Measurements from ENCODE around the gene WDR73.
A peak's percentile ranks its signal among the peaks of the same experiment; 100 is the strongest.

Gene WDR73

DNA sequence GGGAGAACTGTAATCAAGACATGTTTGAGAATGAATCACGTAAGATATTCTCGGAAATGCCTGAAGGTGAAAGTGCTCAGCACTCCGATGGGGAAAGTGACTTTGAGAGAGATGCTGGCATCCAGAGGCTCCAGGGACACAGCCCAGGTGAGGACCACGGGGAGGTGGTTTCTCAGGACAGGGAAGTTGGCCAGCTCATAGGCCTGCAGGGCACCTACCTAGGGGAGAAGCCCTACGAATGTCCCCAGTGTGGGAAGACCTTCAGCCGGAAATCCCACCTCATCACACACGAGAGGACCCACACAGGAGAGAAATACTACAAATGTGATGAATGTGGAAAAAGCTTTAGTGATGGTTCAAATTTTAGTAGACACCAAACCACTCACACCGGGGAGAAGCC lies 33.5 kb downstream of the WDR73 start:
- DNase-seq: no peak

DNA sequence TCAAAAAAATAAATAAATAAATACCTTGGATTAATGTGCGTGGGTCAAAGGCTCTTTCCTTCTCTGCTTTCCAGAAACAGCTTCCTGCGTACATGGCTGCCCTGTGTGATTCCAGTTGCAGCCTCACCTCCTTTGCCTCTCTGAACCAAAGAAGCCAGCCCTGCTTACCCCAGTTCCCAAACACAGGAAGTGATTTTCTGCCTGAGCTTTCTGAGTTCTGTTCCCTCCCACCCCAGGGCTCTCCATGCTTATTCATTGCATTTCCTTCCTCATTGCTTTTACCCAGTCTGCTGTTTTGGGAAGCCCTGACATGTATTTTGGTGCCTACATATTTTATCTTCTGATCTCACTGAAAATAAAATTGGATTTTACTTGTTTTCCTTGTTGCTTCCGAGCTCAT lies 37.8 kb downstream of the WDR73 start:
- no peak for DNase-seq

DNA sequence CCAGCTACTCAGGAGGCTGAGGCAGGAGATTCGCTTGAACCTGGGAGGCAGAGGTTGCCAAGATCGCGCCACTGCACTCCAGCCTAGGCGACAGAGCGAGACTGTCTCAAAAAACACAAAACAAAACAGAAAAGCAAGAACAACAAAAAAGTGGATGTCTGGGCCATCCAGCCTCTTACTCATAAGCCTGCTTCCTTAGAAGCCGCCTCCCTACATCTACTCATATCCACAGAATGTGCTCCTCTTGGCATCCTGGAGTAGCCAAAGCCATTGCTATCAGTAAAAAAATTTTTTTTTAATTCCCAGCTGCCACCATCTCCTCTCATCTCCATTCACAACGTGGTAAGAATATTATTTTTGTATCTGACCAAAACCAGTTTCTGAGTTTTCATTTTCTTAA lies 42.5 kb downstream of the WDR73 start:
- no peak for DNase-seq

DNA sequence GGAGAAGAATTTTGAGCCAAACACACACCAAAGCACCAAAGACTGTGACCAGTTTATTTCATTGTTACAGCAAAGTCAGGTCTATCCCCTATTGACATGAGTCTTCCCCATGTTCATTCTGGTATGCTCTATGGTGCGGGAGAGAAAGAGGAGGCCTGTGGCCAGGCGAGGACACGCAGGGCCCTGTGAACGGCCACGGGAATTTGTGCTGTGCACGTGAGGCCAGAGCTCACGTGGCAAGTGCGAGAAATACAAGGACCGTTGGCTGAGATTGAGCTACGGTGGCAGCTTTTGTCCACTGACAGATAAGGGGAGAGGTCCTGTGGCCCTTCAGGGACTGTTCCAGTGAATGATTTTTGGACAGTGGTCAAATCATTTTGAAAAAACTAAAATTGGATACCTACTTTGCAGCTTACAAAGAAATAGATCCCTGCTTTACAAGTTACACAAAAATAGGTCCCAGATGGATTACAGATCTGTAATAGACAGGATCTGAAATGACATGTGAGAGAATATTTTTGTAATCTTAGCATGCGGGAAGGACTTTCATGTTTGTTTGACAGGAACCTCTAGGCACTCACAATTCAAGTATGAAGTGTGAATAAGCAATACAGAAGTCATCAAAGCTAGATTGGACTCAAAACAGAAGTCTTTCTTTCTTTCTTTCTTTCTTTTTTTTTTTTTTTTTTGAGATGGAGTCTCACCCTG lies 44.1 kb downstream of the WDR73 start:
- DNase-seq: no peak

DNA sequence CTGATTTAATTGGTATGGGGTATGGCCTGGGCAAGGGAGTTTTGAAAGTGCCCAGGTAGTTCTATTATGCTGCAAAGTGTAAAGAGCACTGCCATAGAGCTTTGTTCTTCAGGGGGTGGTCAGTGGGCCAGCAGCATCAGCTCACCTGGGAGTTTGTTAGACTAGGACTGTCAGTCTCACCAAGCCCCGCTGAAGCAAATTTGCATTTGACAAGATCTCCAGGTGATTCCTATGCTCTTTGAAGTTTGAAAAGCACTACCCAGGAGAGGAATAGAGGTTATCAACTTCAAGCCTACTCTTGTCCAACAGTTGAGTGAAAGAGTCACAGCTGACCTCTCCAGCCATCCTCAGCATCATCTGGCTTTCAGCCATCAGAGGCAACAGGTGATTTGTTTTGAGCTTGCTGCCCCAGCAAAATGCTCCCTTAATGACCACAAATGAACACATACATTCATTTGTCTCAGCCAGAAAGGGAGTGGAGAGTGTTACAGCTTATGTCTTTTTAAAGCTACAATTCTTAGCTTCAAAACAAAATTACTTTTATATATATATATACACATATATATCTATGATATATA lies 45.3 kb downstream of the WDR73 start:
- DNase-seq: no peak

DNA sequence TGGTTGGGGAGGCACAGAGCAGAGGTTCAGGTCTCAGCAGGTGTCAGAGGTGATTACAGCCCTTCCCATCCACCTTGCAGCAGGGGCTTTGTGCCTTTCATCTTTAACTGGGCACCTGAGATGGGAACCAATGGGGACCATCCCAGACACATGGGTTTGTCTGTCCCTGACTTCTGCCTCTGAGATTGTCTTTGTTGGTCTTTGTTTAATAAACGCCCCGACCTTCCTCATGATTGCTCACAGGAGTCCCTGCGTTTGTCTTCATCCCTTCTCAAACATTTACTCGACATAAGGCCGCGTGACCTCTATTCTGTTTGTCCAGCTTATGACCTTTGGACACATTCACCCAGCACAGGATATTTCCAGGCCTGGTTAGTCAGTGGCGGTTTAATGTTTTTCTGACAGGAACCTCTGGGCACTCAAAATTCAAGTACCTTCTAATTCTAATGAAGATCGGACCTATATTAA lies 47.4 kb downstream of the WDR73 start:
- no peak for DNase-seq

DNA sequence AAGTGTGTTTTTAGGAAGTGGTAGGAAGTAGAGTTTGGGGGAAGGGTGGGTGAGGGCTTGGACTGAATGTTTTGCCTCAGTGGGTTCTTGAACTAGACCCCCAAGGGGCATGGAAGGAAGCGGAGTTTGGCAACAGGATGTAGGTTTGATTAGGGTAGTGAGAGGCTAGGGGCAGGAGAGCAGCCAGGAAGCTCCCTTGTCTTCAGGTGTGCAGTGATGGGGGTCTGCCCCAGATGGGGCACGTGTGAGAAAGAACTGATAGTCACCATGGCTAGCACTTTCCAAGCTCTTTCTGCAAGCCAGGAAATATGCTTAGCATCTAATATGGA lies 48.6 kb downstream of the WDR73 start:
- no peak for DNase-seq

DNA sequence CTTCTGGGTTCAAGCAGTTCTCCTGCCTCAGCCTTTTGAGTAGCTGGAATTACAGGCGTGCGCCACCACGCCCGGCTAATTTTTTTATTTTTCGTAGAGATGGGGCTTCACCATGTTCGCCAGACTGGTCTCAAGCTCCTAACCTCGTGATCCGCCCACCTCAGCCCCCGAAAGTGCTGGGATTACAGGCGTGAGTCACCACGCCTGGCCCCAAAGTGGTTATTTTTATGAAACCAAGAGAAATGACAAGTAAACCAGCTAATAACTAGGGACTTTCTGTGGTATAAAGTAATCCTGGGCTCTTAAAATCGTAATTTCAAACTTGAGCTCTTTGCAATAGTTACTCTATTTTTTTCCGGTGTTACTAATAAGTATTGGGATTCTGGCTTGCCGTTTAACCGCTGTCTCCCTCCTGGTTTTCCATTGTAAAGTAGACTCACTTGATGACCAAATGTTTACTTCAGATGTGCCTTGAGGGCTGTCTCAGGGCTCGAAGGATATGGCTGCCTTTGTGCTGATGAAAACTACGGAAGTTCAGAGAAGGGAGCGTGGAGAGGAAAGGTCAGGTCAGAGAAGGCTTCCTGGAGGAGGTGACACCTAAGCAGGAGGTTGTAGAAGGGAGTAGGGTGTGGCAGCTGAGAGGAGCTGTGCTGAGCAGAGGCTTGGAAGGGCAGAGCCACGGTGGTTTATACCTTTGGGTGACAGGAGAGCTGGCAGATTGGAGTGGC lies 49.1 kb downstream of the WDR73 start:
- DNase-seq: peak in 19 of 56 donors; percentile 3 to 62 (median 17)

DNA sequence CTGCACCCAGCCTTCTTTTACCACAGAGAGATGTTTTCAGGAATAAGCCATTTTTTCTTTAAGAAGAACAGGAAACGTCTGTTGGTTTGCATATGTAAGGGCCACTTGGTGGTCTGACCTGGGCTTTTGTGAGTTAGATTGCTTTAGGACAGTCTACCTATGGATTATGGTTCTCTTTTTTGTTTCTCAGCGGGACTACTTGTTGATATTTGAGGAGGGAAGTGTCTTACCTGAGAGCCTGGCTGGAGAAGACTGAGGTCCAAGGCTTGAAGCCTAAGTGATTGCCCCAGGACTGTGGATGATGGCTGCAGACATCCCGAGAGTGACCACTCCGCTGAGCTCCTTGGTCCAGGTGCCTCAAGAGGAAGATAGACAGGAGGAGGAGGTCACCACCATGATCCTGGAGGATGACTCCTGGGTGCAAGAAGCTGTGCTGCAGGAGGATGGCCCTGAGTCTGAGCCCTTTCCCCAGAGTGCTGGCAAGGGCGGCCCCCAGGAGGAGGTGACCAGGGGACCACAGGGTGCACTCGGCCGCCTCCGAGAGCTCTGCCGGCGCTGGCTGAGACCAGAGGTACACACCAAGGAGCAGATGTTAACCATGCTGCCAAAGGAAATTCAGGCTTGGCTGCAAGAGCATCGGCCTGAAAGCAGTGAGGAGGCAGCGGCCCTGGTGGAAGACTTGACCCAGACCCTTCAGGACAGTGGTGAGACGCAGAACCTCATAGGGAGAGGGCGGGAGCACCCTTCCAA lies 50.3 kb downstream of the WDR73 start:
- DNase-seq: no peak

DNA sequence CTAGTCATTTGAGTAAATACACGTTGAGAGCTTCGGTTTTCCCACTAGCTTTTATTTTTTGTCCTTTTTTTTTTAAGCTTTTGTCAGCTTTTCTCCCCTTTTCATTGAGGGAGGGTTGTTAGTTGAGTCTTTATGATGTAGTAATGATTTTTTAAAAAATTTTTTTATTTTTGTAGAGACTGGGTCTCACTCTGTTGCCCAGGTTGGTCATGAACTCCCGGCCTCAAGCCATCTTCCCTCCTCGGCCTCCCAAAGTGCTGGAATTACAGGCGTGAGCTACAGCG lies 52.6 kb downstream of the WDR73 start:
- DNase-seq: no peak

DNA sequence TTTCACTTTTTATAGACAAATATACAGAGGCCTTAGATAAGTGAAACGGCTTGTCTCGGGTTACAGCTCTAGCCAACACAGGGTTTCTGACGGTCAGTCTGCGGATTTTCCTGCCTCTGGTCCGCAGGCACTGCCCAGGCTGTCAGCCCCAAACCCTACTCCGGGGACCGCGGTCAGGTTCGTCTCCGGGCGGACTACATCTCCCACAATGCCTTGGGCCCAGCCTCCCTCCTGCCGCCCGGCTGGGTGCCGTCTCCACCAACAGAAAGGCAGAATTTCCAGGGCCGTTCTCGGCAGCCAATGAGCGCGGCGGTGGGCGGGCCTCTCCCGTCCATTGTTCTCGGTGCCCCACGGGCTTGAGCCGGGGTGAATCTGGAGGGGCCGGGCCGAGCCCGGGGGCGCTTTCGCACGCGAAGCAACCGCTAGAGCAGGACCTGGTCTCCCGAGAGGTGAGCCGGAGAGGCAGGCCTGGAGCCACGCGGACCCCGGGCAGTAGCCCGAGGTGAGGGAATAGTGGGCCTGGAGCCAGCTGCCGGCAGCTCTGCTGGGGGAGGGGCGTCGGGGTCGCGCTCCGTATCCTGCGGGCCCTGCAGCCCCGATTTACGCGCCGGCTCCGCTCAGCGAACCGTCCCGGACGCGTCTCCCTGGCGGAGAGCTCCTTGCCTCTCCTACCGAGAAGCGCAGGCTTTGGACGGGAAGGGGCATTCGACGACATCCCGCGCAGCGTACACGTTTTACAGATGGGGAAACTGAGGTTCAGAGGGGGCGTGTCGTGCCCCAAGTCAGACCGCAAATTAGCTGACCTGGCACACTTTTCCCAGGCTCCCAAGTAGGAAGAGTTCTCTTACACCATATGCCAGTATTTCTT lies 53.2 kb downstream of the WDR73 start, which contains the start of gene ZSCAN2:
ZSCAN2 (plus strand) TSS at position 323 of the 868 bp plus-strand sequence. CDS start 2,919 bp downstream, outside the sequence.
- peak; percentile 53 to 98 (median 93) for DNase-seq

DNA sequence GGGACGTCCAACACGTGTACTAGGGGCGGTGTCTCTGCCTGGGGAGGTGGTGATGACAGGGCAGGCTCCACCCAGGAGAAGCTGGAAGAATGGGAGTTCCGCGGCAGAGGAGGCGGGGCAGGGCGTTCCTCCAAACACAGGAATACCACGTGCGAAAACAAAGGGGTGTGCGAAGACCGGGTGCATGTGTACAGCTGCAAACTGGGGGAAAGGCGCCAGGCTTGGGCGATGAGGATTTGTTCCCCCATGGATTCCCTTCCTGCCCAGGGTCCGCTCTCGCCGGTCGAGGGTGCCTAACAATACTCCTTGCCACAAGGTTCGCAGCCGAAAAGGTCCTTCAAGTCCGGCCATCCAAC lies 53.8 kb downstream of the WDR73 start:
- DNase-seq: peak in 36 of 56 donors; percentile 11 to 82 (median 60)

DNA sequence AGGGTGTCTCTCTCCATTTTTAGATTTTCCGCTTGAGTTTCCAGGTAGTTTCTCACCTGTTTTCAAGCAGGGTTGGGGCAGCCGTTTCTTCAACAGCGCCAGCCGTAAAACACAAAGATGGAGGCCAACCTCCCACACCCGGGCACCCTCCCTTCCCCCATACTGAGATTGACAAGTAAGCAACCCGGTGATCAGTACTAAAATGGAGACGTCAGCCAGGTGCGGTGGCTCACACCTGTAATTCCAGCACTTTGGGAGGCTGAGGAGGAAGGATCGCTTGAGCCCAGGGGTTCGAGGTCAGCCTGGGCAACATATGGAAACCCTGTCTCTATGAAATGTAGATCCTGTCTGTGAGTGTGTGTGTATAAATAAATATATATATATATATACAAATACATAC lies 54.2 kb downstream of the WDR73 start:
- DNase-seq: no peak

DNA sequence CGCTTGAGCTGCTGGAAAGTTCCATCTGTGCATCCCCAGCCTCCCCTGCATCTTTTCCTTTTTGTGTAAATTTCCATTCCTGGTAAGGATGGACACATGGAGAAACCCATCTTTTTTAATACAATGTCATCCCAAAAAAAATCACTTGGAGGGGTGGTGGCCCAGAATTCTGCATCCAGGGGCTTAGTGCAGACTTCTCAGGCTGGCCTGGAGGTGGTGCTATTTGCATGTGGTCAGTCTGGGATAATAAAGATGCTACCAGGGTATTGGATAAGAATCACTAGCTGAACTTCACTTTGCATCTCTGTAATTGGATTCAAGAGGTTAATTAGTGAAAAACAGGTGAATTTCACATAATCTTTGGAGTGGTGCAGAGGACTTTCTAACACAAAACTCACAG lies 55.1 kb downstream of the WDR73 start:
- peak in 25 of 56 donors; percentile 1 to 49 (median 15) for DNase-seq

DNA sequence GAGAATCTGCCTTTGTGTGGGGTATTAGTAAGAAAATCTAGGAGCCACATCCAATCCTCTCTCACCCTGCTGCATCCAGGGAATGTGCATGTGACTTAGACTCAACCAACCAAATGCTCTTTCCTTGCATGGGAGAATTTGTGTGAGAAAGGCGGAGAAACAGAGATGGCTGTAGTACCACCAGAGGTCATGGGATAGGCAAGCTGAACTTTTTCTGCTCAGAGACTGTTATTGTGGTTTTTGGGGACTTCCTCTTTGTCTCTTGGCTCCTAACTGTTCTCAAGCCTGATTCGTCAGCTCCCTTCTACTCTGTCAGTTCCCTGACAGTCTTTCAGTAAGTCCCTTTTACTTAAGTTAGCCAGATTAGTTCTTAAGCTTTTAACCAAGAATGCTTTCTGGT lies 55.8 kb downstream of the WDR73 start:
- DNase-seq: no peak

DNA sequence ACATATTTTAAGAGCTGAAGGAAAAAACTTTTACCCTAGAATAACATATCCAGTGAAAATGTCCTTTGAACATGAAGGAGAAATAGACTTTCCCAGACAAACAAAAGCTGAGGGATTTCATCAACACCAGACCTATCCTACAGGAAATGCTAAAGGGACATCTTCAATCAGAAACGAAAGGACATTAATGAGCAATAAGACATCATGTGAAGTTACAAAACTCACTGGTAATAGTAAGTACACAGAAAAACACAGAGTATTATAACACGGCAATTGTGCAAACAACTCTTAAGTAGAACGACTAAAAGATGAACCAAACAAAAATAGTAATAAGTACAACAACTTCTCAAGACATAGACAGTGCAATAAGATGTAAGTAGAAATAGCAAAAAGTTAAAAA lies 56.8 kb downstream of the WDR73 start:
- DNase-seq: no peak

DNA sequence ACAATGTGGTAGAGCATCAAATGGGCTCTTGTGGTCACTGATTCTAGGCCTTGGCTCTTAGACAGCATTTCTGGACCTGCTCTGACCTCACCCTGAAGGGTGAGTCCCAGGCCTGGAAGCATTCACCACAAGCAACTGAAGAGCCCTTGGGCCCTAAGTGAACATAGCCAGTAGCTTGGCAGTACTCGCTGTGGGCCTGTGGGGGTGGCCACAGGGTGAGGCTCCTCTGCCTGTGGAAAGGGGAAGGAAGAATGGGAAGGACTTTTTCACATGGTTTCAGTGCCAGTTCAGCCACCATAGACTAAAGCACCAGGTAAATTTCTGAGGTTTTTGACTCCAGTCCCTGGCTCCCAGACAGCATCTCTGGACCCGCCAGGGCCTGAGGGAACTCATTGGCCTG lies 58.4 kb downstream of the WDR73 start:
- no peak for DNase-seq

DNA sequence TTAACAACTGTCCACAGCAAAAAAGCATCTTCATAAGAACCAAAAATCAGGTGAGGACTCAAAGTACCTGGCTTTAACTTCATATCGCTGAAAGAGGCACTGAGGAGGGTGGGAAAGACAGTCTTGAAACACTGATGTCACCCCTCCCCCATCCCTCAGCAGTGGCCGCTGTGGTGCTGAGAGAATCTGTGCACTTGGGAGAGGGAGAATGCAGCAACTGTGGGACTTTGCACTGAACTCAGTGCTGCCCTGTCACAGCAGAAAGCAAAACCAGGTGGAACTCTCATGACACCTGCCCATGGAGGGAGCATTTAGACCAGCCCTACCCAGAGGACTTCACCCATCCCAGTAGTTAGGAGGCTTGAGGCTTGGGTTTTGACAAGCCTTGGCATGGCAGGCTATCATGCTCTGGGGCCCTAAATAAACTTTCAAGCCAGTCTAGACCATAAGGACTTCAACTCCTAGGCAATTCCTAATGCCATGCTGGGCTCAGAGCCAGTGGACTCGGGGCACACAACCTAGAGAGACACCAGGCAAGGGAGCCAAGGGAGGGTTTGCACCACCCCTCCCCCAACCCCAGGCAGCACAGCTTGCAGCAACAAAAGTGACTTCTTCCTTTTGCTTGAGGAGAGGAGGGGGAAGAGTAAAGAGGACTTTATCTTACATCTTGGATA lies 59.3 kb downstream of the WDR73 start:
- DNase-seq: no peak

DNA sequence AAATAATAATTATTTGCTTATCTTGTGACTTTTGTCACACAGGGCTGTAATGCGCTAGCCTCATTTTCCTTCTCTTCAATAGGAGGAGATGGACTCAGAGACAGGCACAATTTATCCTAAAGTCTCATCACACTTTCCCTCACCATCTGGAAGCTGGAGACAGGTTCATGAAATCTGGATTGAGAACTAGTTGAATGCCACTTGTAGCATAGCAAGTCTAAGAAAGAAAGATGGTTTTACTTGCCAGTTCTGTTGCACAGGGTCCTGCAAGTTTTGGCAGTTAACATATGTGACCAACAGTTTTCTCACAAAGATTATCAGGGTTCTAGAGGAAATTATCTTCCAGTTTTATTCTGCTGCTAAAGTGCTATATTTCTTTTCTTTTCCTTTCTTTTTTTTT lies 62.3 kb downstream of the WDR73 start:
- no peak for DNase-seq

DNA sequence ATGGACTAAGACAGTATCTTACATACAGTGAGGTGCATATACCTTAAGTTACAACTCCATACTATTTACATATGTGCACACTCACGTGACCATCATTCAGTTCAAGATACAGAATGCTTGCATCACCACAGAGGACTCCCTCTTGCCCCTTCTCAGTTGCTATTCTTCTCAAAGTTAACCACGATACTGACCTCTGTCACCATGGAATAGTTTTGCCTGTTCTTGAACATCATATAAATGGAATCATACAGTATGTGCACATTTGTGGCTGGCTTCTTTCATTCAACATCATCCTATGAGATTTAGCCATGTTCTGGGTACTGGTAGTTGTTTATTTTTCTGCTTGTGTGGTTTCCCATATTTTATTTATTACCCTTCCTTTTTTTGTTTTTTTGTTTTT lies 63.7 kb downstream of the WDR73 start:
- DNase-seq: no peak

Data from nucleus accumbens (tissue), 56 donors.